HAP-1 (cell line): ENCODE data around the gene AMH.

ENCODE experiments used
- DNase-seq, 2 experiments: peaks; one replicate each; pipeline ENCODE4 v3.0.0-alpha.2; 2016 to 2020; ENCODE audit warnings: low spot score in 2 of 2
- H3K27me3 ChIP-seq: fragments of 250-450 bp; sonication (Bioruptor Pico); 2 replicates; pipeline ENCODE4 v1.5.1; 2020; ENCODE audit warnings: low read depth, mild to moderate bottlenecking, moderate library complexity
- H3K36me3 ChIP-seq: fragments of 250-450 bp; sonication (Bioruptor Pico); replicated peaks from 2 replicates; pipeline ENCODE4 v1.5.1; 2020; ENCODE audit warnings: mild to moderate bottlenecking
- H3K4me1 ChIP-seq: fragments of 250-450 bp; sonication (Bioruptor Pico); 2 replicates; pipeline ENCODE4 v1.5.1; 2020; ENCODE audit warnings: mild to moderate bottlenecking
- H3K4me3 ChIP-seq: fragments of 250-450 bp; sonication (Bioruptor Pico); 2 replicates; pipeline ENCODE4 v1.5.1; 2020; ENCODE audit warnings: mild to moderate bottlenecking, moderate library complexity
- H3K9me3 ChIP-seq: fragments of 250-450 bp; sonication (Bioruptor Pico); 2 replicates; pipeline ENCODE4 v1.5.1; 2020; ENCODE audit warnings: mild to moderate bottlenecking, moderate library complexity
- in situ Hi-C: fragments of 300-500 bp; cut with MboI; formaldehyde crosslinking; loops from 3 replicates; pipeline ENCODE4 v1.14.3; 2020; ENCODE audit warnings: low sequenced_read_pairs, inconsistent platforms, mixed read lengths

AMH gene

GRCh38 chr19:2270157-2270422, 21.0 kb downstream of the AMH start:
- no peaks in the 10 kb centered on the region for H3K9me3 ChIP-seq
- in situ Hi-C loops: loop anchor here (5.0 kb wide), 1 partner anchor 33 kb away; the partner anchor contains the start of genes PLEKHJ1 and SF3A2
- no peaks in the 10 kb centered on the region for H3K27me3 ChIP-seq
- peak overlapping the region; percentile 99 for H3K4me3 ChIP-seq
- peak; percentile 3 to 59 for DNase-seq
- peaks cover 44% of the 10 kb centered on the region for H3K36me3 ChIP-seq
- peaks cover 15% of the 10 kb centered on the region for H3K4me1 ChIP-seq

GRCh38 chr19:2270423-2271233, 21.5 kb downstream of the AMH start:
- Histone ChIP-seq H3K4me3 (peak overlapping the region; percentile 99), H3K4me1 (peaks cover 15% of the 10 kb centered on the region), H3K9me3 (no peaks in the 10 kb centered on the region), H3K27me3 (no peaks in the 10 kb centered on the region), H3K36me3 (peaks cover 44% of the 10 kb centered on the region)
- in situ Hi-C loops: loop anchor here (5.0 kb wide), 1 partner anchor 33 kb away; the partner anchor contains the start of genes PLEKHJ1 and SF3A2
- peak; percentile 23 to 70 for DNase-seq

DNA sequence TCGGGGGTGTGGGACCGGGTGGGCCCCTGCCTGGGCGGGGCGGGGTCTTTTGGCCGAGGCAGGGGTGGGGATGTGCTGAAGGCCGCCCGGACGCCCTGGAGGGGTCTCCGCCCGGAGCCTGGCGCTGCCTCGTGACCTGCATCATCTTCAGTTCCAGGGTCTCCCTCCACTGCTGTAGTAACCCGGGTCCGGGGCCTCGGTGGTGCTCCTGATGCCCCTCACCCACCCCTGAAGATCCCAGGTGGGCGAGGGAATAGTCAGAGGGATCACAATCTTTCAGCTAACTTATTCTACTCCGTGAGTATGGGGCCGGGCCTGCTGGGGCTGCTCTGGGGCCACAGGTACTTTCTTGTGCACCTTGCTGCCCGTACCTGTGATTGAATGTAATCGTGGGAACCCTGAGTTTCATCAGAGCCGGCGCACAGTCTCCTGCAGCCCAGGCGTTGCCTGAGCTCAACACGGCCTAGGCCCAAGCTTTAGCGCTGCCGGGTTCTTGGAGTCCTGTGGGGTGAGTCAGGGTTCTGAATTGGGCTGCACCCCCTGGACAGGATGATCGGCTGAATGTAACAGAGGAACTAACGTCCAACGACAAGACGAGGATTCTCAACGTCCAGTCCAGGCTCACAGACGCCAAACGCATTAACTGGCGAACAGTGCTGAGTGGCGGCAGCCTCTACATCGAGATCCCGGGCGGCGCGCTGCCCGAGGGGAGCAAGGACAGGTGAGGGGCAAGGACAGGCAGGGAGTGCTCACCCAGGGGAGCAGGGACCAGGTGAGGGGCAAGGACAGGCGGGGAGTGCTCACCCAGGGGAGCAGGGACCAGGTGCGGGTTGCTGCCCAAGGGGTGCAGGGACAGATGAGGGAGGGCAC, 22.3 kb downstream of the AMH start:
- H3K4me1 ChIP-seq: peaks cover 15% of the 10 kb centered on the region
- no peaks in the 10 kb centered on the region for H3K27me3 ChIP-seq
- no peaks in the 10 kb centered on the region for H3K9me3 ChIP-seq
- DNase-seq: peak in 1 of 2 experiments; percentile 7
- H3K4me3 ChIP-seq: peak overlapping the region; percentile 99
- in situ Hi-C loops: loop anchor here (5.0 kb wide), 1 partner anchor 34 kb away; the partner anchor contains the start of genes PLEKHJ1 and SF3A2
- H3K36me3 ChIP-seq: peaks cover 44% of the 10 kb centered on the region

- Histone ChIP-seq H3K4me1 (peaks cover 15% of the 10 kb centered on the region), H3K27me3 (no peaks in the 10 kb centered on the region), H3K9me3 (no peaks in the 10 kb centered on the region), H3K36me3 (peaks cover 44% of the 10 kb centered on the region), H3K4me3 (peak overlapping the region; percentile 99)
- DNase-seq: peak; percentile 92 to 96
- in situ Hi-C loops: loop anchor here (5.0 kb wide), 1 partner anchor 36 kb away; the partner anchor contains the start of genes PLEKHJ1 and SF3A2
Measured at GRCh38 chr19:2273356-2274184, 24.4 kb downstream of the AMH start.

DNA sequence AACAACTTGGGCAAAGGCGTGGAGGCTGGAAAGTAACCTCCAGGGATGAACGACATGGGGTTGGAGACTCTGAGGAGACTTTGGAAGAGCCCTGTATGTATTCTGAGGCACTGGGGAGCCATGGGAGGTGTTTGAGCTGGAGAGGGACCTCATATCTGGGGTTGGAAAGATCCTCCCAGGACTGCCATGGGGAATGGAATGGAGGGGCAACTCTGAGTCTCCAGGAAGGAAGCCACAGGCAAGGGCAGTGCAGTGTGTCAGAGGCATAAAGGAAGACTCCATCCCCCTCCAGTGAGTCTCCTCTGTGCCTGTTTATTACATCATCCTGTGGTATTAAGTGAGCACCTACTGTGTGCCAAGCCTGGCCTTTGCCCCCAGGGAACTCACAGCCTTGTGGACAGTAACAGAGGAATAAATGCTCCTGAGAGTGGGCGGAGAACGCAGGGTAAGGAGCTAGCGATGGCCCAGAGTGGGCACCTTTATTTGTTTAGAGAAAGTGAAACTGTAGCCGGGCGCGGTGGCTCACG, 25.1 kb downstream of the AMH start:
- in situ Hi-C loops: loop anchor here (5.0 kb wide), 1 partner anchor 37 kb away; the partner anchor contains the start of genes PLEKHJ1 and SF3A2
- peak overlapping the region; percentile 99 for H3K4me3 ChIP-seq
- peaks cover 15% of the 10 kb centered on the region for H3K4me1 ChIP-seq
- no peaks in the 10 kb centered on the region for H3K27me3 ChIP-seq
- no peaks in the 10 kb centered on the region for H3K9me3 ChIP-seq
- peaks cover 44% of the 10 kb centered on the region for H3K36me3 ChIP-seq
- DNase-seq: peak in 1 of 2 experiments; percentile 1

- DNase-seq: peak; percentile 55 to 84
- Histone ChIP-seq H3K4me3 (no peak overlapping the region), H3K4me1 (peaks cover 15% of the 10 kb centered on the region), H3K27me3 (no peaks in the 10 kb centered on the region), H3K9me3 (no peaks in the 10 kb centered on the region), H3K36me3 (peaks cover 38% of the 10 kb centered on the region)
- in situ Hi-C loops: loop anchor here (5.0 kb wide), 1 partner anchor 38 kb away; the partner anchor contains the start of genes PLEKHJ1 and SF3A2
Measured at GRCh38 chr19:2274931-2275535, 25.9 kb downstream of the AMH start.

DNA sequence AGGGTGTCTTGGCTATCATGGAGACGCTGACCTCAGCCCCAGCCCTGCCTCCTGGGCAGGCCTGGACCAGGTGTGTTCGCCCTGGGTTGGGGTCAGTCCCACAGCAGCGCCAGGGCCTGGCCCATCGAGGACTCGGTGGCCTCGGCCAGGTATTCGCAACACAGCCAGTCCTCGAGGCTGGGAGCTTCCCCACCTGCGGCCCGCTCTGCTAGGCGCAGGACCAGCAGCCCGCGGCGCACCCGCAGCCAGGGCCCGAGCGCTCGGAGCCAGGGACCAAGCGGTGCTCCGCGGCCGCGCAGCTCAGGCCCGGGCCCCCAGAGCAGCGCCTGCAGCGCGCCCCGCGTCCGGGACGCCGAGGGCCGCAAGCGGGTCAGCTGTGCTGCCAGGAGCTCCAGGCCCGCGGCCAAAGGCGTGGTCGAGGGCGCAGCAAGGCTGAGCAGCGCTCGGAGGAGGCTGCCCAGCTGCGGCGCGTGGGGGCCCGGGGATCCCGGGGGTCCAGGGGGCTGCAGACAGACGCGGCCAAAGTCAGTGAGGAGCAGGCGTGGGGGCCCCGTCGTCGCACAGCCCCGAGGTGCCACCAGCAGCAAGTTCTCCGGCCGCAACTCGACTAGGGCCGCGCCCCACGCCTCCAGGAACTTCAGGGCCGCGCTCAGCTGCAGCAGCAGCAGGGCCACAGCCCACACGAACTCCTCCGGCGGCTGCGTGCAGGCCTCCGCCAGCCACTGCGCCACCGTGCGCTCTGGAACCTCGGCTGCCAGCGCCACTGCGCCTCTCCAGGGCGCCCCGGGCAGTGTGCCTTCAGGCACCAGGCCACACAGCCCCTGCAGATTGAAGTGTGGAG, 26.7 kb downstream of the AMH start:
- Histone ChIP-seq H3K4me3 (no peak overlapping the region), H3K9me3 (no peaks in the 10 kb centered on the region), H3K4me1 (peaks cover 15% of the 10 kb centered on the region), H3K36me3 (peaks cover 33% of the 10 kb centered on the region), H3K27me3 (no peaks in the 10 kb centered on the region)
- in situ Hi-C loops: no loop called here
- DNase-seq: no peak

- Histone ChIP-seq H3K36me3 (peaks cover 27% of the 10 kb centered on the region), H3K9me3 (no peaks in the 10 kb centered on the region), H3K27me3 (no peaks in the 10 kb centered on the region), H3K4me1 (peaks cover 15% of the 10 kb centered on the region), H3K4me3 (no peak overlapping the region)
- DNase-seq: no peak
- in situ Hi-C loops: no loop called here
Measured at GRCh38 chr19:2276429-2276986, 27.4 kb downstream of the AMH start.

- in situ Hi-C loops: no loop called here
Measured at GRCh38 chr19:2277138-2277537, 28.0 kb downstream of the AMH start.

DNA sequence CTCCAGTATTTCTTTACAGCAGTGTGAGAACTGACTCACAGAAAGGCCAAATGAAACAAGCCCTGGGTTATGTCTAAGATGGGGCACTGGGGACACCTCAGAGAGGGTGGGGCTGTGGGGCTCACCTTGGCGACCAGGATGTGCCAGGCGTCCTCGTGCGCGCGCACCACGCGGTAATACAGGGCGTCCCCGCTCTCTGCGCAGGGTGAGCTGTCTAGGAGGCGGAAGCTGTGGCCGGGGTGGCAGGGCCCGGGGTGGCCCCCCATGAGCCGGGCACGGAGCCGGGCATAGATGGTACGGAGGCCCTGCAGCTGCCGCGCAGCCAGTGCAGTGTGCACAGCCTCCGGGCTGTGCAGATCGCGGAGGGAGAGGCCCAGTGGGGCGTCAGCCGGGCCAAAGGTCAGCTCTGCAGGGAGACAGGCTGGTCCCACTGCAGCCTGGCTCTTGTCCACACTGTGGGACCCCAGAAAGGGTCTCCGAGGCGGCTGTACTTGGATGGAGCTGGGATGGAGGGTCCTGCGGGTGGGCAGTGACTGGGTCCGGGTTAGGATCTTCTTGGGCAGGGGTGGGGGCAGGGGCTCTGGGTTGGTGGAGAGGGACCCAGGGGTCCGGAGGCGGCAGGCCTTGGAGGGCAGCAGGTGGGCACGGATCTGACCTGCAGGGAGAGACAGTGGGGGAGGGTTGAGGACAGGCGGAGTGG, 29.5 kb downstream of the AMH start:
- H3K27me3 ChIP-seq: no peaks in the 10 kb centered on the region
- no peak for DNase-seq
- no peaks in the 10 kb centered on the region for H3K9me3 ChIP-seq
- H3K36me3 ChIP-seq: peaks cover 7% of the 10 kb centered on the region; the same call in 1 of the 2 replicates
- H3K4me3 ChIP-seq: no peak overlapping the region
- H3K4me1 ChIP-seq: no peaks in the 10 kb centered on the region; the same call in 1 of the 2 replicates
- in situ Hi-C loops: no loop called here

More at GRCh38 chr19:2277138-2277537, 28.0 kb downstream of the AMH start:
- H3K4me1 ChIP-seq: peaks cover 11% of the 10 kb centered on the region
- H3K4me3 ChIP-seq: no peak overlapping the region
- H3K27me3 ChIP-seq: no peaks in the 10 kb centered on the region
- DNase-seq: no peak
- H3K9me3 ChIP-seq: no peaks in the 10 kb centered on the region
- H3K36me3 ChIP-seq: peaks cover 20% of the 10 kb centered on the region

DNA sequence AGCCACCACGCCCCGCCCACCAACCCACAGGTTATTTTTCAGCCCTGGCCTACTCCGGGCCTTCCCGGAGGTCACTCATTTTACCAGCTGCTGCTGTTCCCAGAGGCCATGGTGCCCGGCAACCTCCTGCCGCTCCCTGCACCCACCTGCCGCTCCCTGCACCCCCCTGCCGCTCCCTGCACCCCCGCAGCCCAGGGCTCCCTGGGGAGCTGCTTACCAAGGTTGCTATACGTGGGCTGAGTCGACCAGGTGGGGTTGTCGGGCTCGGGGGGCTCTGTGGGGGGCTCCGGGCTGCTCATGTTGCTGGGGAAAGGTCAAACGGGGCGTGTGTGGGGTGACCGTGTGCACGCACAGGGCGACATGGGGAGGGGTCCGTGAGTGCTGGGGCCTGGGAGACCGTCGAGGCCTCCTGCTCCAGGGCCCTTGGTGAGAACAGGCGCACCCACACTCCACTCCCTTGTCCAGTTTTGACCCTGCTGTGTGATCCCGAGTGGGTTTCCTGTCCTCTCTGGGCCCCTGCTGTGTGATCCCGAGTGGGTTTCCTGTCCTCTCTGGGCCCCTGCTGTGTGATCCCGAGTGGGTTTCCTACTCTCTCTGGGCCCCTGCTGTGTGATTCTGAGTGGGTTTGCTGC, 31.6 kb downstream of the AMH start:
- Histone ChIP-seq H3K4me1 (no peaks in the 10 kb centered on the region), H3K27me3 (no peaks in the 10 kb centered on the region), H3K4me3 (no peak overlapping the region), H3K36me3 (no peaks in the 10 kb centered on the region), H3K9me3 (no peaks in the 10 kb centered on the region)
- DNase-seq: no peak
- in situ Hi-C loops: no loop called here
